HG02943 (cell line): ENCODE results near the gene DCST2.

Experiments
- ATAC-seq: cut with Tn5 transposase; IDR thresholded peaks from one replicate; pipeline ENCODE4 v1.9.1; 2021; ENCODE audit warnings: mild to moderate bottlenecking, low read depth, moderate library complexity; ENCODE audit not compliant: unreplicated experiment

Gene DCST2

GRCh38 chr1:155050560-155051341 lies 17.2 kb upstream of the DCST2 start, which contains the start of gene ADAM15:
ADAM15 (plus strand) TSS chr1:155051316; CDS start chr1:155051387, 71 bp downstream.
- ATAC-seq, result no peak

DNA sequence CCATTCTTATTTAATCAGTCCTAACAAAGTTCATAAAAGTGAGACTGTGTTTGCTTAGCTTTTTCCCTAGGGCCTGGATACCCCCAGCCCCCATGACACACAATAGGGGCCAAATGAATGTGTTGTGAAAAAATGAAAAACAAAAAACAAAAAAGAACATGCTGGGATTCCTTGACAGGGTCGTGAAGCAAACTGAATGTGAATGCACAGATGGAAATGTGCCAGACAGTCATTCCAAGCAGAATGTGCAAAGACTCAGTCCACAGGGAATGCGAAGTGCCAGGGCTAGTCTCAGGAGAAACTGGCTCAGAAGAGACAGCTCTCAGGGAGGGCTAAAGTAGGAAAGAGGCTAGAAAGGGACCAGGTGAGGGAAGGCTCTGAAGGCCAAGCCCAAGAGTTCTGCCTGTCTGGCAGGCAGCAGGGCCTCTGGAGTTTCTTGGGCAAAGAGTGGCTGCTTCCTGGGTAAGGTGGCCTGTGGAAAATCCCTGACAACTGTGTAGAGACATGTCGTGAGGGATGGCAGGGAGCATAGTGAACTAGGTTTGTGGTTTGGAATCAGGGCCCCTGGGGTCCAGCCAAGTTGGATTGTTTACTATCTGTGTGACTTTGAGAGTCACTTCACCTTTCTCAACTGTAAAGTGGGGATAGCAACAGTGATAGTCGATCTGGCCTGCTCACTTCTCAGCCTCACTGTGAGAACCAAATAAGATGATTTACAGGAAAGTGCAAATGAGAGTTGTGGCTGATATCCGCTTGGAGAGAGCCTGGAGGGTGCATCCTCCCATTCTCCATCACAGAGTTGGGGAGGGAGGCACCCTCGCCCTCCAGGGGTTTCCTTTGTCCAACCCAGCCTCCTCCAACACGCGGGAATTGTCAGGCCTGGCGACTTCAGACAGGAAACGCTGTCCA lies 16.3 kb upstream of the DCST2 start:
- no peak for ATAC-seq

- ATAC-seq, result no peak
These were observed 15.1 kb upstream of the DCST2 start for GRCh38 chr1:155048449-155049334.

DNA sequence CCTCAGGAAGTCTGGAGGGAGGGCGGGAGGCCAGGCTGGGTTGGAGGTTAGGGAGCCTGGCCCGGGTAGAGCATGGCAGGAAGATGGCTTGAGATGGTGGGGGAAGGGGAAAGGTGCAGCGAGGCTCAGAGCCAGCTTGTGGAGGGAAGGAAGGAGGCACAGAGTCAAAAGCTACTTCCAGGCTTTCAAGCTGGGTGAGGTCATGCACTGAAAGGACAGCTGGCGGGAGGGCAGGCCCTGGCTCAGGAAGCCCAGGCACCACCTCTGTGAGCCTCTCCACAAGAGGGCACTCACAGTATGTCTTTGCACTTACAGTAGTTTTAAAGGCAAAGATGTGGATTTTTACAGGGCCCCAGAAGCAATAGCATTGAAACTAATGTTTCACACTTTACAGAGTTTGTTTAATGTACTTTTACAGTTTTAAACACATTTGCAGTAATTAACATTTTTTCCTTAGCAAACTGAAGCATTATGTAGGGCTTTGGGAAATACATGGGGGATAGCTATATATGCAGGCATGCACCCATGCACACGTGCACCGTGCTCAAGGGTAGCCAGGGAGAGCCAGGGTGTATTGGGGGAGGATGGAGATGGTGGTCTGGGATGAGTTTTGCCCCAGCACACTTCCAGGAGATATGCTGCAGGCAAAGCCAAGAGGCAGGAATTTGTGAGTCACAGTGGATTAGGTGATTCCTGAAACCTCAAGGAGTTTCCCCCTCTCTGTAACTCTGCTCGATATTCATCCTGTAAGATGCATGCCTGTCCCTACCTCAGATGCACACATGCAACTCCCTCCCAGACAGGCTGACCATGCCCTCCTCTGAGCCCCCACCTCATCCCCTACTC lies 11.5 kb upstream of the DCST2 start:
- no peak for ATAC-seq

DNA sequence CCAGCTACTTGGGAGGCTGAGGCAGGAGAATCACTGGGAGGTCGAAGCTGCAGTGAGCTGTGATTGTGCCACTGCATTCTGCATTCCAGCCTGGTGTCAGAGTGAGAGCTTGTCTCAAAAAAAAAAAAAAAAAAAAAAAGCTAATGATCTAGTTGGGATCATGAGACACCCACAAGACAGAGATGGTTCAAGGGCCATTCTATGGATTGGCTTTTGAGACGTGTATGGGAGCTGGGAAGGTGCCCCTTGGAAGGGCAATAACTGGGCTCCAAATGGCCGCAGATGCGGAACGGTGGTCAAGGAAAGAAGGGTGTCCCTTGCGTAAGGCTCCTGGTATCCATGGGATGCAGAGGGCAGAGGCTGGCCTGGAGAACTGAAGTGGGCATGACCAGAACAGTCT lies 10.8 kb upstream of the DCST2 start:
- ATAC-seq, result no peak

- ATAC-seq, result no peak
These were observed 10.2 kb upstream of the DCST2 start for GRCh38 chr1:155043793-155044192.

DNA sequence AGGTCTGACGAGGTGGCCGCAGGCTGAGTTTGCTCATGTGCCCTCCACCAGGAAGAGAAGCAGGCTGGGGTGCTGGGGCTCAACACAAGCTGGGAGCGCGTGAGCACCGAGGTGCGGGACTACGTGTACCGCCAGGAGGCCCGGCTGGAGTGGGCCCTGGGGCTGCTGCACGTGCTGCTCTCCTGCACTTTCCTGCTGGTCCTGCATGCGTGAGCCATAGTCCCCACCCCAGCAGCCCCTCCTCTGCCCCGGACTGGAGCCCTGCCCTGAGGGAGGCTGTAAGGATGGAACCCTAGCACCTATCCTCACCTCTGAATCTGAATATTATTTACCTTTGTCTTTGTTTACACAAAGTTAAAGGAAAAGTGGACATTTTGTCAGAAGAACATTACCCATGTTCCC lies 9.7 kb upstream of the DCST2 start:
- ATAC-seq, result no peak

- no peak for ATAC-seq
These were observed 9.2 kb upstream of the DCST2 start for GRCh38 chr1:155042789-155043188.

DNA sequence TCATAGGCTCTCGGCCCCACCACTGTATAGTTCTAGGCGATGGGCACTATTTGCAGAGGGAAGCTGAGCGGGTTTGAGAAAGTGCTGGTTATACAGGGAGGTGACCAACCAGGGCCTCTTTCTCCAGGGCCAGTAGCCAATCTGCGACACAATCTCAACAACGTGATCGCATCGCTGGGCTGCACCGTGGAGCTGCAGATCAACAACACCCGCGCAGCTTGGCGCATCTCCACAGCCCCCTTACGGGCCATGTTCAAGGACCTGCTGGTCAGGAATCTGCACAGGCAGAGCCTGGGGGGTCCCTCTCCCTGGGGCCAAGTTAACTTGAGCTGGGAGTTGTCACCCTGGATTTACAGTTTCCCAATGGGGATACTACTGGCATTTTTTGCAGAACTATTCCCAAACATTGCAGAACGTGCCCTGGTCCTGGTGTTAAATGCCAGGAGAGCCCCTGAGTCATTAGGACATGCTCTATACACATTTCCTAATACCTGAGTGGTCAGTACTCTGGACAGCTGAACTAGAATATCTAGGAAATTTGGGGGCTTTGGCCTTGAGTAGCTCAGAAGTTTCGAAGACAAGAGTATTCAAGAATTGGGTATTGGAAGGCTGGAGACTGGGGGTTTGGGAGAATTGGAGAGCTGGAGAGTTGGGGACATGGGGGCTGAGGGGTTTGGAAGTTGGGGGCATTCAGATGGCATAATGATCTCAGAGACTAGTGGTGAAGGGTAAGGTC lies 6.9 kb upstream of the DCST2 start:
- no peak for ATAC-seq

DNA sequence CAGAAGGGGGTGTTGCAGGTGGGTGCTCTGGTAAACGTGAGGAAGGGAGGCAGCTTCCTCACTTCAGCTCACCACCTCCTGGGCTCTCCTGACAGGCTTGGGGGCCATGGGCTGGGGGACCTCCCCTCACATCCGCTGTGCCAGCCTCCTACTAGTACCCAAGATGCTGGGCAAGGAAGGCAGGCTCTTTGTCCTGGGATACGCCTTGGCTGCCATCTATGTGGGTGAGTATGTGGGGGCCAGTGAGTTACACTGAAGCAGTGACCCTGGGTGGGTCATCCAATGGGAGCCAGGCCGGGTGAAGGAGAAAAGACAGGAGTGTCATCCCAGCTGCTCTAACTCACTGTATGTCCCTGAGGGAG lies 5.7 kb upstream of the DCST2 start:
- no peak for ATAC-seq

- no peak for ATAC-seq
These were observed 5.2 kb upstream of the DCST2 start for GRCh38 chr1:155038602-155039307.

GRCh38 chr1:155037851-155038441 lies 4.4 kb upstream of the DCST2 start:
- no peak for ATAC-seq

- ATAC-seq, result no peak
These were observed 3.5 kb upstream of the DCST2 start for GRCh38 chr1:155037043-155037442.

DNA sequence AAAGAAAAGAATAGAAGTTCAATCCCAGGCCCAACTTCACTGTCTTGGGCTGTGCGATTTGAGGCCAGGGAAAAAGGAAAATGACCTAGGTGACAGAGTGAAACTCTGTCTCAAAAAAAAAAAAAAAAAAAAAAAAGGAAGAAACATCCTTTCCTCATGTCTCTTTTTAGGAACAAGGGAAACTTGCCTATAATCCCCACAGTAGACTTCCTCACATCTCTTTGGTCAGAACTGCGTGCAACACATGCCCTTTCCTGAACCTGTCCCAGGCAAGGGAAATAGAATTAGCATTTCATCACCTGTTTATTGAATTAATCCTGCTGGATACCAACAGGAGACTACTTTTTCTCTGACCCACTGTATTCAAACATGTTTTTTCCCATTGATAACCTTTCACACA lies 2.4 kb upstream of the DCST2 start:
- no peak for ATAC-seq

DNA sequence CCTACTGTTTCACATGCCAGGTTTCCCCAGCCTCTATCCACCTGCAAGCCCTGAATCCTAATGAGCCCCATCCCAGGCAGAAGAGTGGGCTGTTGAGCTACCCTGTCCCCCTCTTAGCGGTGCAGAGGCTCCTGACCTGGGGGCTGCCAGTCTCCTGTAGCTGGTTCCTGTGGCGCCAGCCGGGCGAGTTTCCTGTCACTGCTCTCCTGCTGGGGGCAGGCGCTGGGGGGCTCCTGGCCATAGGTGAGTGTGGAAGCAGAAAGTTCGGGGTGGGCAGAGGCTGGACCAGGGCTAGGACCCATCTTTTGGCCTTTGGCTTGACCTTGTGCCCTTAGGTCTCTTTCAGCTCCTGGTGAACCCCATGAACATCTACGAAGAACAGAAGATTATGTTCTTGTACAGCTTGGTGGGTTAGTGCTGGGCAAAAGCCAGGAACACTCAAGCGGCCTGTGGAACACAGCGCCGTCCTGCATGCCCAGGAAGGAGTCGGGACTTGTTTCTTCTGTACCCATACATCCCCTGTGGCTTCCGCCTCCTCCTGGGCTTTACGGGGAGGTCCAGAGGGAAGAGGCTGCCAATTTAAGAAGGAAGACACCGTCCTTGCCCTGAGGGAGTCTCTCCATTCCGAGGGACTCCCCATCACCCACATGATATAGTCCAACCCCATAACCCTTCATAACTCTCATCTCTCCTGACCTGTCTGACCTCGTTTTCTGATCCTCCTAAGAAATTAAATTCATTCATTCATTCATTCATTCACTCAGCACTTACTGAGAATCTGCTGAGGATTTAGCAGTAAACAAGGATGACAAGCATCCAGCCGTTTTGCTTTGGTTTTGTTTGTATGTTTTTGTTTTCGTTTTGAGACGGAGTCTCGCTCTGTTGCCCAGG lies 982 bp upstream of the DCST2 start:
- ATAC-seq, result no peak

DNA sequence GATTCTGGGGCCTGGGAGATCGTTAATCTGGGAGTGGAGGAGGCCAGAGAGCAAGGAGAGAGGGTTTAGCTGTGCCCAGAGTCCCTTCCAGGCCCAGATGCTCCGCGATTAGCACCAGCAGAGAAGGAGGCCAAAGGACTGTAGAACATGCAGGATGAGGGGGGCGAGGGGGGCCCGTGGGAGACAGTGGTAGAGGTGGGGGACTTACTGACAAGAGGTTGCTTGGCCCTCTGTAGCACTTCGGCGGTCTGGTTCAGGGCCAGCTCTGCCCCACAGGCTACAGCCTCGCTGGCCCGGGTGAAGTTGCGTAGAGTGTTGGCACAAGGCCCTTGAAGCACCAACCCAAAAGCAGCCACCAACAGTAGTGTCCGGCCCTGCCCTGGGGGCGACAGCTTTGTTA lies 695 bp downstream of the DCST2 start:
- no peak for ATAC-seq

DNA sequence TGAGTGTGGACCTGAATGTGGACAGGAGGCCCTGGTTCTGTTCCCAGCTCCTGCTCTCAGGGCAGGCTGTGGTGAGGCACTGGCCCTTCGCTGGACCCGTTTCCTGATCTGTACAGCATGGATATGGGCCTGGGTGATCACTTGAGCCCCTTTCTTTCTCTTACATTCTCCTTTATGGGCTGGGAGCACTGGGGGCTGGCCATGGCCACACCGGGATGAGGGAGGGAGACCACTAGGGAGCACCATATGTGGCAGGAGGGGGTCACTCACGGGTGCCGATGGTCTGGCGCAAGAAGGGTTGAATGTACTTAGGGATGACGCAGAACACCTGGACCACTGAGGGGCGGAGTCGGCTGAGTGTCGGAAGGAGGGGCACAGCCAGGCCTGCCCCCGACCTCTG lies 2.7 kb downstream of the DCST2 start:
- ATAC-seq, result no peak
